HG02571 (cell line): Measurements from ENCODE around the gene ARFGAP2.
"Not testable (repeated sequence)": the region's sequence is repeated elsewhere in the genome, so short reads cannot be mapped to it uniquely, and the experiment has no call there.

Experiments
- ATAC-seq: cut with Tn5 transposase; IDR thresholded peaks from one replicate; pipeline ENCODE4 v1.9.1; 2021; ENCODE audit warnings: mild to moderate bottlenecking, moderate library complexity; ENCODE audit not compliant: unreplicated experiment

ARFGAP2 gene

GRCh38 chr11:47118958-47119688, 57.6 kb downstream of the ARFGAP2 start:
- not testable (repeated sequence) for ATAC-seq
